Activated T-helper 1 cell treated with Interleukin-2 at 50 U/mL for 16 hours (primary cell): Measurements from ENCODE around the gene NUP35.
"Not testable (repeated sequence)": the region's sequence is repeated elsewhere in the genome, so short reads cannot be mapped to it uniquely, and the experiment has no call there.

Experiments used
- DNase-seq: peaks from one replicate; pipeline ENCODE4 v3.0.0-alpha.2; 2020; ENCODE audit warnings: low read depth

The NUP35 gene

GRCh38 chr2:183148955-183149354 lies 24.7 kb downstream of the NUP35 start:
- no peak for DNase-seq

- no peak for DNase-seq
Measured at GRCh38 chr2:183149489-183149888, 25.2 kb downstream of the NUP35 start.

- DNase-seq: not testable (repeated sequence)
Measured at GRCh38 chr2:183152280-183152679, 28.0 kb downstream of the NUP35 start.

GRCh38 chr2:183153967-183154366 lies 29.7 kb downstream of the NUP35 start:
- no peak for DNase-seq

- DNase-seq: not testable (repeated sequence)
Measured at GRCh38 chr2:183154772-183155171, 30.5 kb downstream of the NUP35 start.

GRCh38 chr2:183157131-183157530 lies 32.9 kb downstream of the NUP35 start:
- no peak for DNase-seq

GRCh38 chr2:183162362-183162761 lies 38.1 kb downstream of the NUP35 start:
- no peak for DNase-seq

- no peak for DNase-seq
Measured at GRCh38 chr2:183163821-183164649, 39.8 kb downstream of the NUP35 start.

GRCh38 chr2:183164650-183165015 lies 40.4 kb downstream of the NUP35 start:
- DNase-seq: no peak

GRCh38 chr2:183166210-183166609 lies 42.0 kb downstream of the NUP35 start:
- DNase-seq: no peak

- DNase-seq: not testable (repeated sequence)
Measured at GRCh38 chr2:183166976-183167375, 42.7 kb downstream of the NUP35 start.

GRCh38 chr2:183172220-183172887 lies 48.1 kb downstream of the NUP35 start:
- DNase-seq: no peak

- no peak for DNase-seq
Measured at GRCh38 chr2:183179156-183179555, 54.9 kb downstream of the NUP35 start.

GRCh38 chr2:183185534-183185933 lies 61.3 kb downstream of the NUP35 start:
- no peak for DNase-seq

- DNase-seq: no peak
Measured at GRCh38 chr2:183186296-183186695, 62.1 kb downstream of the NUP35 start.

GRCh38 chr2:183186766-183187165 lies 62.5 kb downstream of the NUP35 start:
- no peak for DNase-seq

- no peak for DNase-seq
Measured at GRCh38 chr2:183192343-183192742, 68.1 kb downstream of the NUP35 start.

- no peak for DNase-seq
Measured at GRCh38 chr2:183193904-183194303, 69.7 kb downstream of the NUP35 start.

GRCh38 chr2:183195397-183195796 lies 71.2 kb downstream of the NUP35 start:
- DNase-seq: no peak

- no peak for DNase-seq
Measured at GRCh38 chr2:183195998-183196409, 71.8 kb downstream of the NUP35 start.

GRCh38 chr2:183204397-183204796 lies 80.2 kb downstream of the NUP35 start:
- no peak for DNase-seq

GRCh38 chr2:183207110-183207509 lies 82.9 kb downstream of the NUP35 start:
- DNase-seq: no peak

GRCh38 chr2:183209395-183210028 lies 85.3 kb downstream of the NUP35 start:
- no peak for DNase-seq
